Activated CD8-positive, alpha-beta memory T cell treated with anti-CD3 and anti-CD28 coated beads, Interleukin-2, amount 50 U/mL, for 1 hour (primary cell): ENCODE measurements around the gene MYO1B.

Experiments
- DNase-seq: peaks from one replicate; pipeline ENCODE4 v3.0.0-alpha.2; 2020; ENCODE audit errors: extremely low read depth

The MYO1B gene

DNA sequence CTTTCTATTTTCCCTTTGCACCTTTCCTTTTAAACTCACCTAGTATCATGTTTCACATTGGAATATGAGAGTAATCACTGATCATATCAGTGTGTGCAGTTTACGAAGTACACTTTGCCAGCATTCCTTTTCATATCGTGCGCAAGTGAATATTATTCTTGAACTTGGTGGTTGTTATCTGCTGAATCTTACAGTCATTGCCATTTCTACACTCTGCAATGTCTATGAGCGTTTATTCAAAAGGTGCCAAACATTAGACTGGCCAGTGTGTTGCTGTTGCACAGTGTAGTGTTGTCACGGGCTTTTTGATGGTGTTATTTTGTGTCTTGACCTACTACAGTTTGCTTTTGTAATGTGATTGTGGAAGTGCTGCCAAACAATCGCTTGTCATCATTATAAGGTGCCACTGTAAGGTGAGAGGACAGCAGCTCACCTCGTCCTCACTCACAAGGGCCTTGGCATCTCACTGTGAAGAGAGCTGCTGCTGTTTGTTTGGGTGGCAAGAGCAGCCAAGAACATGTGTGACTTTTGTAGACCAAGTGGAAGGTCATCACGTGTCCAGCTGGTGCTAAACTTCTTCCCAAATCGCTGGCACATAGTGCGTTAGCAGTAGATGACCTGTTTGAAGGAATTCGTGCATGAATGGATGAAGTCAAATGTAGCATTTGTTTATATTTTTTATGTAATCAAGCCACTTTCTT, 113.3 kb downstream of the MYO1B start:
- no peak for DNase-seq

DNA sequence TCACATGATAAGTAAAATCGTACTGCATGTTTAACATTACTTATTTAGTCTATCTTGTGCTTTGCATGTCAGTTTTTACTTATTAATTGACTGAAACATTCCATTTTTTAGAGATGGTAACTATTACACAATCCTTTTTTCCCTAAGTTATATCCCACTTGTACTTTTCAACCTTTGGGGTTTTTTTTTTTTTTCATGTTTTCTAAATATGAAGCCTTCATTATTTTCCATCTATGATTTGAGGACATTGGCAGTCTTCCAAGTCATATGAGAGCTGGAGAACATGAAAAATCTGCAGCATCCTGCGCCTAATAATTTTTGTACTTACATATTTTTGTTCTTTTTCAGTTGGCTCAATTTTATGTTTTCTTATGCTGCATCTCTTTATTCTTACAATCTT, 113.9 kb downstream of the MYO1B start:
- DNase-seq: no peak

DNA sequence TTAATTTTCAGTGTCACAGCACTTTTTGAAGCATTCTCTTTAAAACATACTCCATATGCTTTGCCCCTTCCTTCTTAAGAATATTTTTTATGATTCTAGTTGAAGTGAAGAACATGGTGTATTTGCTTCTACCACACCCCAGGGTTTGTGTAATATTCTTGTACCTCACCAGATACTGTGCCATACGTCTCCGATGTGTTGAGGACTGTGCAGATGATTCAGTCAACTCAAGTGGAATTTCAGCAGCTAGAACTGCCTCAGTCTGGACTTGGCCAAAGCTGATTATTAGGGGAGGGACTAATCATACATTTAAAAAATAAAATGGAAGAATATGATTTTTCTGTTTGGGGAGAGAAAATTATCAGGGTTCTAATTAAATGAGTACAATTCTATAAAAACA, 115.7 kb downstream of the MYO1B start:
- DNase-seq: no peak

DNA sequence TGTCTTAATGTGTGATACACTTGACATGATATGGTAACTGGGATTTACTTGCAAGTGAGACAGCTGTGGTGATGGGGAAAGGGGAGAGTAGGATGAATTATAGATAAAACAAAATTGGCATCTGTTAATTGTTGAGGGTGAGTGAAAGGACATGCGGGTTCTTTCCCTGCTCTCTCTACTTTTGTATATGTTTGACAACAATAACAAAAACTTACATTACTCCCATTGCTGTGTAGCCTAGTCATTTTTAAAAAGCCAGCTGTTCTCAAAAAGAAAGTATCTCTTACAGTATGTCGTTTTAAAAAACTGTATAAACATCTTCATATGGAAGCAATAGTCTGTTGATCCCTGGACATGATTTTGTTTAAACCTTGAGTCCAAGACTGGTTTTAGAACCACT, 117.6 kb downstream of the MYO1B start:
- DNase-seq: no peak

GRCh38 chr2:191363267-191363666, 118.1 kb downstream of the MYO1B start:
- no peak for DNase-seq

- no peak for DNase-seq
These were observed 119.9 kb downstream of the MYO1B start for GRCh38 chr2:191365089-191365488.

GRCh38 chr2:191366199-191366598, 121.0 kb downstream of the MYO1B start:
- DNase-seq: no peak

DNA sequence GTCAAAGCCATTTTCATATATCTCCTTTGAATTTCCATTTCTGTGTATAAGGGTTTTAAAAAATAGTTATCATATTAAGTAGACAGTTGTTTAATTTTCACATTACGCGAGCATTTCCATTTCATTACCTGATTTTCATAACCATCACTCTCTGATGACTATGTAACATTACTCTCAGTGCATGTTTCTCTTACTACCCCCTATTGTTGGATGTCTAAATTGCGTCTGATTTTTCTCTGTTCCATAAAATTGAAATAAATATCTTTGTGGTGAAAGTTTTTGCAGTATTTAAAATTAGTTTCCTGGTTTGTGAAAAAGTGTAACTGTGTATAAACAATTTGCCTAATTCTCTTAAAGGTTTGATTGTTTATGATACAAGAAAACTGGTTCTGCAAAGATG, 123.8 kb downstream of the MYO1B start:
- DNase-seq: no peak

DNA sequence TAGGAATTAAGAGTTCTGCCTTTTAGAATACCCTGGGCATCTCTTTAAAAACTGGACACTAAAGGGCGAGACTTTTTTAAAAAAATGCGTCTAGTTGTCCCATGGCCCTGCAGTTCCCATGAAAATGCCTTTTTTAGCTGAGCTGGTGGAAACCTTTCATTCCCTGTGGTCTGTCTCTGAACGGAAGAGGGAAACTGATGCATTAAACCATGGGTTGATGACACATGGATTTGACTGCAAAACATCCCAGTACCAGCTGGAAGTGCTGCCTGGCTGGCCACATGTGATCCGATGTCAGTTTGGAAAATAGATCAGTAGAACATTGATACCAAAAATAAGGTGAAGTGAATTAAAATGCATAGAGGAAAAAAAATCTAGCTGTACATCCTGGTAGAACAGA, 129.2 kb downstream of the MYO1B start:
- DNase-seq: no peak

DNA sequence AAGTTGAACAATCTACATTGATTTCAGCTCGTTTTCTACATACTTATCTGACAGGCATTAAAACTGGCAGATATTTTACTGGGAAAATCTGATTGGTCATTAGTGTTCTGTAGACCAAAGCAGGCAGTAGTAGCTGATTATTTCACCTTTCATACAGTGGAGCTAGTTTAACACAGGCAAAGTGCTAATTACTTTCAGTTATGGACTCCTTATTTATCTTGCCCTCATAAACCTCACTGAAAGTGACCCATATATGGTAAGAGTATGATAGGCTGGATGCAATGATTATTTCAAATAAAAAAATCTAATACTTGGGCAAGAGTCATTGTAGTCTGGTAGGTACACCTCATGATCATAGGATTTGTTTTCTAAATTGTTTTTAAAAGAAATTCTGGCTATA, 129.7 kb downstream of the MYO1B start:
- DNase-seq: no peak

GRCh38 chr2:191376981-191377629, 131.9 kb downstream of the MYO1B start:
- no peak for DNase-seq

GRCh38 chr2:191379375-191379774, 134.2 kb downstream of the MYO1B start:
- no peak for DNase-seq

- DNase-seq: no peak
These were observed 137.6 kb downstream of the MYO1B start for GRCh38 chr2:191382801-191383200.

GRCh38 chr2:191383486-191383885, 138.3 kb downstream of the MYO1B start:
- DNase-seq: no peak

DNA sequence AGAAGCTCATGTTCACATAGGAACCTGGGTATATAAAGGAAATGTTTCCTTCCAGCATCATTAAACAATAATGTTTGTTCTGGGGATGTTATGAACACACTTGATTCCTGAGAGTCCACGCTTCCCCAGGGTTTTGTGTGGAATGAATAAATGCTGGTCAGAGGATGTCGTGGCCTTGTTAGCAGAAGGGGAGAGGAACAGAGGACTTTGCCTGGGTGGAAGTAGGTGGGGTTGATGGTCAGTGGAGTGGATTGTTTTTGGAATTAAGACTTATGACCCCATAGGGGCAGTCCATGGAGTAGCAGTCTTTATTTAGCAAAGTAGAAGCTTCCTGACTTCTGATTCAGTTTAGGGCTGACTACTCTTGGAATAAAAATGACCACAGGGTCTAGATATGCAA, 139.6 kb downstream of the MYO1B start:
- no peak for DNase-seq

GRCh38 chr2:191385416-191386160, 140.4 kb downstream of the MYO1B start:
- no peak for DNase-seq

GRCh38 chr2:191386938-191387536, 141.8 kb downstream of the MYO1B start:
- no peak for DNase-seq

DNA sequence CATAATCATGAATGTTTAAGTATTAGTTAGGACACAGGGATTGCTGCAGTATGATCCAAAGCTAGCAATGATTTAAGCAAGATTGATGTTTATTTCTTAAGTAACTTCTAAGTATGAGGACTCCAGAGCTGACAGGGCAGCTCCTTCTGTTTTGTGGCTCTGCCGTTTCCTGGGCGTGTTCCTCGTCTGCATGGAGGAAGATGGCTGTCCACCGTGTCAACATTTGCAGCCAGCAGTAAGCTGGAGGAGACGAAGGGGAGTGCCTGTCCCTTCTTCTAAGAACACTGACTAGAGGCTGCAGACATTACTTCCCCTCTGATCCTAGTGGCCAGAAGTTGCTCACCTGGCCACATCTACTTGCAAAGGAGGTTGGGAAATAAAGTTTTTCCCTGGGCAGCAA, 144.1 kb downstream of the MYO1B start:
- DNase-seq: no peak

- no peak for DNase-seq
These were observed 146.0 kb downstream of the MYO1B start for GRCh38 chr2:191391171-191391570.

DNA sequence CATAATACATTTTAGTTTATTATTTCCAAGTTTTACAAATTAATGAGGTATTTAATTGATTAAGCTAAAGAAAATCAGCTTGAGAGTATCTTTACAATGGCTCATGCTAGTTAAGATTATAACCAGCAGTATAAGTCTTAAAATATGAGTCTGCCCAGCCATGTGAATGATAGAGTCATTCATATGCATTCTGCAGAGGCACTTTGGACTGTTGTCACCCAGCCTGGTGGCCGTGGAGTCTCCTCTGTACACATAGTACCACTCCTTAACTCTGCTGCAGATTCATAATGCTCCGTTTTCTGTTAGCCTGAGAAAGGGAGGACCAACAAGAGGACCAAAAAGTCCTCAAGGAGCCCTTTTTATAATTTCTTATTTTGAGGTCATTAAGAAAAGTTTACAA, 148.8 kb downstream of the MYO1B start:
- no peak for DNase-seq

DNA sequence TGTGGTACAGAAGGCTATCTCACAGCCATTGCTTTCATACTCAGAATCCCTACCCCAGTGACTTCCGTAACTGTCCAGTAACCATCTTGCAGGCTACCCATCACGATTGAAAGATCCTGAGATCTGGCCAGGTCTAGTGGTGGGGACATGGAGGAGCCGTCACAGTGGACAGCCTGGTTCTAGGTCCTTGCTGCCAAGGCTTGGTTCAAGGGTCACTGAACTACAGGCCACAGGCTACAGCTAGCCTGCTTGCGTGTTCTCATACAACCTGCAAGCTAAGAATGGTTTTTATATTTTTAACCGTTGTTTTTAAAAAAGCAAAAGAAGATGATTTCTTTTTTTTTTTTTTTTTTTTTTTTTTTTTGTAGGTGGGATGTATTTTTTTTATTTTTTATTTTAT, 151.6 kb downstream of the MYO1B start:
- no peak for DNase-seq

GRCh38 chr2:191399601-191400000, 154.4 kb downstream of the MYO1B start:
- DNase-seq: no peak

GRCh38 chr2:191401287-191401686, 156.1 kb downstream of the MYO1B start:
- no peak for DNase-seq
